ENCODE data around the gene SAPCD1. TPM values are rescaled to one million over a fixed set of nuclear protein-coding genes. Genes with fewer than 3 reads are reported as not detected.

Gene SAPCD1
- total and polyA plus RNA-seq, 10 of the 15 experiments (the other 5 are each of a cell fraction or from before 2014, with no cell fraction given): 1.6 to 13.0 (median 5.4) TPM

DNA sequence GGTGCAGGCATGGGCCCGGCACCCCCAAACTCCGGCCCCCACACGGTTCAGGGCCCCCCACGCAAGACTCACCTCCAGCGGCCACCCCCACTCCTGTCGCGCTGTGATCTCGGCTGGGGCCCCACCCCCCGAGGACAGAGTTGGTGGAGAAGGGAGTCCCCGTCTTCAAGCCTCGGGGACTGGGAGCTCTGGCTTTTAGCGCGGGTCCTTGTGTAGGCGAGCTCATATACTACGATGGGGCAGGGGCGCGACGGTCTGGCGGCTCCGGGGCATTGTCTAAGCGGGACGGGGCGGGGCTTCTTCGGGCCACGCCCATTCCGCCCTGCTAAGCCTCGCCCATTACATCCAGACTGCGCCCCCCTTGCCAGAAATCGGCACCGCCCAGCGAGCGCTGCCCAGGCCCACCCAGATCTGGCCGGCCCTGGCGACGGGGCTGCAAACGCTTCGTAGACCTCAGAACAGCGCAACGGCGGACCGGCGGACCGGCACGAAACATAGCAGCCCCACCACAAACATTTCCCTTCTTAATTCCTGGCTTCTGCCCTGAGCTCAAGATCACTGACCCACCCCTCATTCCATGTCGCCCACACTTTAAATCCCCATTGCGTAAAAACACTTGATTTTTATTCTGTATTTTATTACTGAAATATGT, 32.4 kb upstream of the SAPCD1 start:
- ChIA-PET POLR2A (interaction anchor here (0.9 to 2.8 kb wide), 10 partner anchors 9 to 327 kb away, joined by 3 to 30 read pairs (median 3); partner anchors contain the start of genes HSPA1B, MSH5 and NEU1), CTCF (interaction anchor here (0.5 to 15.8 kb wide), 20 partner anchors 9 to 221 kb away, joined by 3 to 208 read pairs (median 5); partner anchors contain the start of genes HSPA1B, LY6G5C, MSH5 and VARS1), RAD21 (ENCODE audit: unreplicated experiment) (interaction anchor here (0.7 to 3.6 kb wide), 19 partner anchors 9 to 465 kb away, joined by 3 to 44 read pairs (median 4); partner anchors contain the start of genes ABHD16A, HSPA1A, HSPA1B and HSPA1L), SMC1A (ENCODE audit: uncharacterized antibody, unreplicated experiment) (interaction anchor here (0.6 to 5.3 kb wide), 17 partner anchors 9 to 107 kb away, joined by 3 to 45 read pairs (median 3); partner anchors contain the start of genes ABHD16A, CLIC1, HSPA1A and HSPA1L)
- DNase-seq (ENCODE audit: low read depth, low spot score): no peak
- intact Hi-C loops (cut with micrococcal nuclease; ENCODE audit: unreplicated experiment) (loop anchor here (1.0 to 5.0 kb wide), 4 partner anchors 39 to 97 kb away; partner anchors contain the start of genes HSPA1B and LY6G5C), in situ Hi-C loops (cut with MboI) (no loop called here)
- Histone ChIP-seq H3K79me2 (ENCODE audit: control insufficient read depth, insufficient read depth, low read length) (peaks cover 22% of the 10 kb centered on the region), H3K36me3 (ENCODE audit: control insufficient read depth in 2 of 2, insufficient read depth in 2 of 2, low read length in 1 of 2) (peaks cover 6 to 15% of the 10 kb centered on the region in 2 experiments), H2AFZ (ENCODE audit: control insufficient read depth, low read depth, low read length) (no peak overlapping the region), H3K9me3 (replicated peaks; ENCODE audit: control insufficient read depth, insufficient read depth, low read length) (no peaks in the 10 kb centered on the region), H4K20me1 (ENCODE audit: control insufficient read depth, insufficient read depth) (0 out of 2 replicates have a peak, but pooled peaks cover 4% of the 10 kb centered on the region), H3K27me3 (replicated peaks in 1 of 2; ENCODE audit: control insufficient read depth in 2 of 2, insufficient read depth in 2 of 2, low read length in 1 of 2) (no peaks in the 10 kb centered on the region), H3K4me1 (ENCODE audit: control insufficient read depth, insufficient read depth, low read length) (peaks cover 33% of the 10 kb centered on the region), H3K4me2 (ENCODE audit: control insufficient read depth, insufficient read depth) (peak overlapping the region; percentile 98), H3K4me3 (peak overlapping the region; percentile 78), H3K9ac (ENCODE audit: control insufficient read depth, insufficient read depth, low read length) (peak overlapping the region; percentile 25; the same call in 1 of the 2 replicates), H3K27ac (ENCODE audit: control insufficient read depth, insufficient read depth) (peak overlapping the region; percentile 13; the same call in 1 of the 2 replicates)
- BruUV-seq (replicated peaks): no TSS peak
- no peak for FAIRE-seq
- WGBS (ENCODE audit: insufficient coverage, insufficient replicate concordance, low lambda C conversion rate, missing lambda C conversion rate): 4% methylated on average over 45 of the region's 46 CpGs
- peak; percentile 78 for ATAC-seq
- TF ChIP-seq, protein P1, sequence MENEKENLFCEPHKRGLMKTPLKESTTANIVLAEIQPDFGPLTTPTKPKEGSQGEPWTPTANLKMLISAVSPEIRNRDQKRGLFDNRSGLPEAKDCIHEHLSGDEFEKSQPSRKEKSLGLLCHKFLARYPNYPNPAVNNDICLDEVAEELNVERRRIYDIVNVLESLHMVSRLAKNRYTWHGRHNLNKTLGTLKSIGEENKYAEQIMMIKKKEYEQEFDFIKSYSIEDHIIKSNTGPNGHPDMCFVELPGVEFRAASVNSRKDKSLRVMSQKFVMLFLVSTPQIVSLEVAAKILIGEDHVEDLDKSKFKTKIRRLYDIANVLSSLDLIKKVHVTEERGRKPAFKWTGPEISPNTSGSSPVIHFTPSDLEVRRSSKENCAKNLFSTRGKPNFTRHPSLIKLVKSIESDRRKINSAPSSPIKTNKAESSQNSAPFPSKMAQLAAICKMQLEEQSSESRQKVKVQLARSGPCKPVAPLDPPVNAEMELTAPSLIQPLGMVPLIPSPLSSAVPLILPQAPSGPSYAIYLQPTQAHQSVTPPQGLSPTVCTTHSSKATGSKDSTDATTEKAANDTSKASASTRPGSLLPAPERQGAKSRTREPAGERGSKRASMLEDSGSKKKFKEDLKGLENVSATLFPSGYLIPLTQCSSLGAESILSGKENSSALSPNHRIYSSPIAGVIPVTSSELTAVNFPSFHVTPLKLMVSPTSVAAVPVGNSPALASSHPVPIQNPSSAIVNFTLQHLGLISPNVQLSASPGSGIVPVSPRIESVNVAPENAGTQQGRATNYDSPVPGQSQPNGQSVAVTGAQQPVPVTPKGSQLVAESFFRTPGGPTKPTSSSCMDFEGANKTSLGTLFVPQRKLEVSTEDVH (IDR thresholded peaks at IDR 0.05; ENCODE audit: low read depth, partially characterized antibody): peak; percentile 42
- TF ChIP-seq CHD2 (IDR thresholded peaks at IDR 0.05; ENCODE audit: borderline replicate concordance, low read depth, low read length) (no peak), IRF4 (IDR thresholded peaks at IDR 0.05; ENCODE audit: low read depth, low read length) (no peak), EGR1 (IDR thresholded peaks at IDR 0.05; ENCODE audit: borderline replicate concordance in 1 of 2, low read depth in 2 of 2, low read length in 2 of 2) (no peak), SIN3A (IDR thresholded peaks at IDR 0.05; ENCODE audit: low read depth, low read length) (no peak), E2F4 (IDR thresholded peaks at IDR 0.05; ENCODE audit: low read depth, low read length) (no peak), YBX1 (IDR thresholded peaks at IDR 0.05) (no peak), POLR2AphosphoS5 (IDR thresholded peaks at IDR 0.05; ENCODE audit: low read length) (peak; percentile 29; the same call in 1 of the 2 replicates), GATAD2B (conservative IDR thresholded peaks at IDR 0.05; ENCODE audit: low read depth) (0 out of 2 replicates have a peak, but pooled peaks have one; percentile 35), ZNF217 (IDR thresholded peaks at IDR 0.05) (peak; percentile 19; the same call in 1 of the 2 replicates), POU2F2 (IDR thresholded peaks at IDR 0.05; ENCODE audit: borderline replicate concordance, low read depth, low read length) (peak; percentile 39; the same call in 1 of the 3 replicates)
- TF ChIP-seq, protein P2, sequence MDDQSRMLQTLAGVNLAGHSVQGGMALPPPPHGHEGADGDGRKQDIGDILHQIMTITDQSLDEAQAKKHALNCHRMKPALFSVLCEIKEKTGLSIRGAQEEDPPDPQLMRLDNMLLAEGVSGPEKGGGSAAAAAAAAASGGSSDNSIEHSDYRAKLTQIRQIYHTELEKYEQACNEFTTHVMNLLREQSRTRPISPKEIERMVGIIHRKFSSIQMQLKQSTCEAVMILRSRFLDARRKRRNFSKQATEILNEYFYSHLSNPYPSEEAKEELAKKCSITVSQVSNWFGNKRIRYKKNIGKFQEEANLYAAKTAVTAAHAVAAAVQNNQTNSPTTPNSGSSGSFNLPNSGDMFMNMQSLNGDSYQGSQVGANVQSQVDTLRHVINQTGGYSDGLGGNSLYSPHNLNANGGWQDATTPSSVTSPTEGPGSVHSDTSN (IDR thresholded peaks at IDR 0.05; ENCODE audit: insufficient replicate concordance, low read depth, low read length): no peak
- TF ChIP-seq, protein P3, sequence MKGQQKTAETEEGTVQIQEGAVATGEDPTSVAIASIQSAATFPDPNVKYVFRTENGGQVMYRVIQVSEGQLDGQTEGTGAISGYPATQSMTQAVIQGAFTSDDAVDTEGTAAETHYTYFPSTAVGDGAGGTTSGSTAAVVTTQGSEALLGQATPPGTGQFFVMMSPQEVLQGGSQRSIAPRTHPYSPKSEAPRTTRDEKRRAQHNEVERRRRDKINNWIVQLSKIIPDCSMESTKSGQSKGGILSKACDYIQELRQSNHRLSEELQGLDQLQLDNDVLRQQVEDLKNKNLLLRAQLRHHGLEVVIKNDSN (IDR thresholded peaks at IDR 0.05; ENCODE audit: borderline replicate concordance, extremely low read length, insufficient read depth, low read depth, low read length): no peak

Measured in GM12878 (cell line).